Naive thymus-derived CD4-positive, alpha-beta T cell (primary cell): ENCODE measurements around the gene PGBD5. TPM values are rescaled to one million over a fixed set of nuclear protein-coding genes. Genes with fewer than 3 reads are reported as not detected.
A peak's percentile ranks its signal among the peaks of the same experiment; 100 is the strongest.

ENCODE experiments used
- ATAC-seq: fragments of 150-1000 bp; cut with Tn5 transposase; 2 replicates; pipeline ENCODE4 v1.10.0; 2021; ENCODE audit warnings: mild to moderate bottlenecking, moderate library complexity
- CTCF ChIA-PET: fragments of 350-600 bp; sonication (Branson Sonifier 250); formaldehyde crosslinking; loops from one replicate; lab custom pipeline; 2021; ENCODE audit warnings: antibody characterized with exemption; lab: Charles Lee
- POLR2A ChIA-PET: fragments of 350-600 bp; sonication (Branson Sonifier 250); formaldehyde crosslinking; loops from one replicate; lab custom pipeline; 2021; ENCODE audit warnings: antibody characterized with exemption, inconsistent platforms; lab: Charles Lee
- DNase-seq, 9 donors: peaks; one replicate each; pipeline versions ENCODE4 v3.0.0 to v3.0.0-alpha.2; 2020 to 2022; ENCODE audit warnings: mixed read lengths in 1 of 9
- H3K27ac ChIP-seq: one replicate; pipeline ENCODE4 v1.7.0; 2013; ENCODE audit warnings: mild to moderate bottlenecking, low read depth, low read length, moderate library complexity
- H3K27me3 ChIP-seq, 2 donors: one replicate each; pipeline ENCODE4 v1.7.0; 2013; ENCODE audit warnings: low read length in 2 of 2, mild to moderate bottlenecking in 2 of 2, moderate library complexity in 2 of 2; ENCODE audit not compliant: control insufficient read depth in 2 of 2, insufficient read depth in 2 of 2
- H3K36me3 ChIP-seq, 3 experiments: 1 replicate in 2 of 3; 2 replicates in 1 of 3; pipeline ENCODE4 v1.7.0; 2013; ENCODE audit warnings: low read length in 3 of 3, mild to moderate bottlenecking in 3 of 3, moderate library complexity in 1 of 3; ENCODE audit not compliant: insufficient read depth in 3 of 3, control insufficient read depth in 2 of 3
- H3K4me1 ChIP-seq, 2 donors: one replicate each; pipeline ENCODE4 v1.7.0; 2013; ENCODE audit warnings: low read length in 2 of 2, mild to moderate bottlenecking in 2 of 2, moderate library complexity in 1 of 2; ENCODE audit not compliant: control insufficient read depth in 2 of 2, insufficient read depth in 2 of 2
- H3K4me3 ChIP-seq: 2 replicates; pipeline ENCODE4 v1.7.0; 2013; ENCODE audit warnings: mild to moderate bottlenecking, low read length
- H3K9me3 ChIP-seq, 3 experiments: 1 replicate in 2 of 3; 2 replicates in 1 of 3; pipeline ENCODE4 v1.7.0; 2013; ENCODE audit warnings: low read length in 3 of 3; ENCODE audit not compliant: control insufficient read depth in 2 of 3
- H3K27ac Mint-ChIP-seq, 9 donors: one replicate each; pipeline ENCODE4 v1.8.0; 2020 to 2022; ENCODE audit warnings: mixed read lengths in 9 of 9, mild to moderate bottlenecking in 8 of 9, moderate library complexity in 5 of 9, inconsistent platforms in 2 of 9
- H3K27me3 Mint-ChIP-seq, 5 donors: one replicate each; pipeline ENCODE4 v1.8.0; 2021 to 2022; ENCODE audit warnings: mixed read lengths in 5 of 5, mild to moderate bottlenecking in 1 of 5
- H3K36me3 Mint-ChIP-seq, 5 donors: one replicate each; pipeline ENCODE4 v1.8.0; 2020 to 2022; ENCODE audit warnings: mixed read lengths in 5 of 5, mild to moderate bottlenecking in 3 of 5, inconsistent platforms in 1 of 5
- H3K4me1 Mint-ChIP-seq, 7 donors: one replicate each; pipeline ENCODE4 v1.8.0; 2020 to 2022; ENCODE audit warnings: mixed read lengths in 7 of 7, mild to moderate bottlenecking in 3 of 7, inconsistent platforms in 1 of 7
- H3K4me3 Mint-ChIP-seq, 10 donors: one replicate each; pipeline ENCODE4 v1.8.0; 2020 to 2022; ENCODE audit warnings: mild to moderate bottlenecking in 10 of 10, mixed read lengths in 10 of 10, moderate library complexity in 6 of 10, inconsistent platforms in 2 of 10
- H3K9me3 Mint-ChIP-seq, 11 donors: one replicate each; pipeline ENCODE4 v1.8.0; 2020 to 2022; ENCODE audit warnings: mixed read lengths in 11 of 11, mild to moderate bottlenecking in 4 of 11, inconsistent platforms in 1 of 11, moderate library complexity in 1 of 11
- intact Hi-C, 2 donors: fragments of 100-400 bp; cut with micrococcal nuclease; formaldehyde crosslinking; loops; one replicate each; pipeline ENCODE4 v1.15.1; 2023
- polyA plus RNA-seq, 2 donors: library from polyadenylated mRNA; unstranded; fragments of 300-500 nt; fragmentation: Illumina TruSeq; gene quantifications; one replicate each; pipeline ENCODE4 v1.2.3, GENCODE V29; 2021
- total RNA-seq, 6 experiments: library from RNA in 5 of 6; stranded (reverse) in 5 of 6; gene quantifications; 1 replicate in 5 of 6; 2 replicates in 1 of 6; pipeline ENCODE4 v1.2.3 and lab custom pipeline; 2021 to 2026

Gene PGBD5
- total and polyA plus RNA-seq, 7 experiments from 2014 or later = 0.36 TPM; not detected in 6

DNA sequence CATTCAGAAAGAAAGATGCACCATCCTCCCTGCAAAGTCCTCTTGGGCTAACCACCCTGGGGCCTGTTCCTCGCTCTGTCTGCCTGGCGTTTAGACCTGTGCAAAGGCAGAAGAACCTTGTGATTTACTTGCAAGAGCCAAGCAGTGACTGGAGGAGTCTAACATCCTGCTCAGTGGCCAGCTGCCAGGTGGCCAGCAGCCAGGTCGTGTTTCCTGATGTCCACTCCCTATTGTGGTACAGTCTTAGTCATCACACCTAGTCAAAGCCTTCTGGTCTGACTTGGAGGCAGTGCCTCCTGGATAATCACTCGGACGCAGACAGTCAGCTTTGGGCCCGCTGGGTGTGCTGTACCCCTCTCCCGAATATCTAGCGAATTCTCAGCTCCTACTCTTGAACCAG is 118.1 kb downstream of the PGBD5 start:
- H3K27ac ChIP-seq = no peak overlapping the region
- ChIA-PET POLR2A (no interaction called here), CTCF (interaction anchor here (1.1 kb wide), 1 partner anchor 647 kb away, joined by 3 read pairs; no protein-coding TSS in a partner anchor)
- Mint-ChIP-seq H3K4me1 (peaks cover 4 to 22% (median 4%) of the 10 kb centered on the region in 7 donors), H3K36me3 (no peaks in the 10 kb centered on the region), H3K4me3 (no peak overlapping the region), H3K27me3 (peaks cover 0 to 11% (median 10%) of the 10 kb centered on the region in 5 donors), H3K9me3 (no peaks in the 10 kb centered on the region), H3K27ac (no peak overlapping the region)
- intact Hi-C loops = no loop called here
- no peaks in the 10 kb centered on the region for H3K27me3 ChIP-seq
- peaks cover 3% of the 10 kb centered on the region in 2 donors for H3K4me1 ChIP-seq
- no peaks in the 10 kb centered on the region for H3K9me3 ChIP-seq
- ATAC-seq (no peak), DNase-seq (no peak)
- no peak overlapping the region for H3K4me3 ChIP-seq
- H3K36me3 ChIP-seq = no peaks in the 10 kb centered on the region

DNA sequence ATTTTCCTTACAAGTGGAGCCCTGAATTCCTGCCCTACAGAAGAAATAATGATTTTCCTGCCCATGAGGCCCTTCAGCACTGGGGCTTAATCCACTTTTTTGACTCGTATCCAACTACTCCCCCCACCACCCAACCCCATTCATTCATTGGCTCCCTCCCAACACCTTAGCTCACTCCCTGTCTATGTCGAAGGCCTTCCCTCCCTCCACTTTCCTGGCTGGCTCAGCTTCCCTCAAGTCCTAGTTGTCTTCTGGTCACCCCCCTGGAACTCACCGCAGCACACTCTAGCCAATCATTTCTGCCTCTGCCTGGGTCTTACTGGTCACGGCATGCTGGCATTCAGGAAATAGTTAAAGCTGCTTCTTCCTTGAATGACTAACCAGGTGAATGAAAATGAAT is 118.9 kb downstream of the PGBD5 start:
- no peak overlapping the region for H3K4me3 Mint-ChIP-seq
- CTCF ChIA-PET = interaction anchor here (1.1 kb wide), 1 partner anchor 646 kb away, joined by 3 read pairs; no protein-coding TSS in a partner anchor
- peaks cover 4 to 22% (median 4%) of the 10 kb centered on the region in 7 donors for H3K4me1 Mint-ChIP-seq
- POLR2A ChIA-PET = no interaction called here
- H3K9me3 Mint-ChIP-seq = no peaks in the 10 kb centered on the region
- peaks cover 0 to 11% (median 10%) of the 10 kb centered on the region in 5 donors for H3K27me3 Mint-ChIP-seq
- Histone ChIP-seq H3K4me3 (no peak overlapping the region), H3K4me1 (peaks cover 3% of the 10 kb centered on the region in 2 donors), H3K9me3 (no peaks in the 10 kb centered on the region), H3K36me3 (no peaks in the 10 kb centered on the region), H3K27me3 (no peaks in the 10 kb centered on the region), H3K27ac (no peak overlapping the region)
- intact Hi-C loops = no loop called here
- ATAC-seq (no peak), DNase-seq (no peak)
- no peaks in the 10 kb centered on the region for H3K36me3 Mint-ChIP-seq
- H3K27ac Mint-ChIP-seq = no peak overlapping the region

DNA sequence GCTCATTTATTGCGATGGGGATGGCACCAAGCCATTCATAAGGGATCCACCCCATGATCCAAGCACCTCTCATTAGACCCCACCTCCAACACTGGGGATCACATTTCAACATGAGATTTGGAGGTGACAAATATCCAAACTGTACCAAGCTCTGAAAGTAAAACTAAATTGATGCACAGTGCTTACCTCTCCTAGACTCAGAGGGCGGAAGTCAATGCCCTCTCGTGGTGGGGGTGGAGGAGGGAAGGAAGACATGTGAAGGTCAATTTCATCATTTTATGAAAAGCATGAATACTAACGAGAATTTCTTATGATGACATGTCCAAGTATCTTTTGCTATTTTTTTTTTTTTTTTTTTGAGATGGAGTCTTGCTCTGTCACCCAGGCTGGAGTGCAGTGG is 120.0 kb downstream of the PGBD5 start:
- ATAC-seq (peak; percentile 44), DNase-seq (no peak)
- H3K27me3 Mint-ChIP-seq = peaks cover 0 to 5% (median 4%) of the 10 kb centered on the region in 5 donors
- no peaks in the 10 kb centered on the region for H3K27me3 ChIP-seq
- no peak overlapping the region for H3K4me3 Mint-ChIP-seq
- H3K4me1 Mint-ChIP-seq = peaks cover 4 to 22% (median 4%) of the 10 kb centered on the region in 7 donors
- CTCF ChIA-PET = interaction anchor here (0.6 to 1.9 kb wide), 5 partner anchors 11 to 1051 kb away, joined by 3 to 8 read pairs (median 3); no protein-coding TSS in a partner anchor
- no peaks in the 10 kb centered on the region for H3K9me3 ChIP-seq
- H3K36me3 ChIP-seq = no peaks in the 10 kb centered on the region
- H3K9me3 Mint-ChIP-seq = no peaks in the 10 kb centered on the region
- intact Hi-C loops = loop anchor here in 1 of 2 donors (1.0 kb wide), 1 partner anchor 645 kb away; no protein-coding TSS in a partner anchor
- H3K36me3 Mint-ChIP-seq = no peaks in the 10 kb centered on the region
- H3K27ac ChIP-seq = no peak overlapping the region
- POLR2A ChIA-PET = no interaction called here
- peaks cover 3% of the 10 kb centered on the region in 2 donors for H3K4me1 ChIP-seq
- no peak overlapping the region for H3K27ac Mint-ChIP-seq
- H3K4me3 ChIP-seq = no peak overlapping the region

DNA sequence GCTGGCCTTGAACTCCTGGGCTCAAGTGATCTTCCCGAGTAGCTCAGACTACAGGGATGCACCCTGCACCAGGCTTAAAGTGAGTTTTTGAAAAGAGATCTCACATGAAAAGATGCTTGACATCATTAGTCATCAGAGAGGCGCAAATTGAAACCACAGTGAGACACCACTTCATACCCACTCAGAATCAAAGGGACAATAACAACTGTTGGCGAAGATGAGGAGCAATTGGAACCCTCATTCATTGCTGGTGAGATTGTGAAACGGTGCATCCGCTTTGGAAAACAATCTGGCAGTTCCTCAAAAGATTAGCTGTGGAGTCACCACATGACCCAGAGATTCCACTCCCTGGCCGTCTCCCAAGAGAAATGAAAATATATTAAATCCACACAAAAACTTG is 122.3 kb downstream of the PGBD5 start:
- Mint-ChIP-seq H3K9me3 (no peaks in the 10 kb centered on the region), H3K36me3 (no peaks in the 10 kb centered on the region), H3K4me3 (no peak overlapping the region), H3K27ac (no peak overlapping the region), H3K27me3 (no peaks in the 10 kb centered on the region), H3K4me1 (peaks cover 0 to 20% (median 0%) of the 10 kb centered on the region in 7 donors)
- H3K27ac ChIP-seq = no peak overlapping the region
- DNase-seq (no peak), ATAC-seq (no peak)
- ChIA-PET CTCF (interaction anchor here (1.3 kb wide), 1 partner anchor 8 kb away, joined by 3 read pairs; no protein-coding TSS in a partner anchor), POLR2A (interaction anchor here (0.7 kb wide), 1 partner anchor 24 kb away, joined by 3 read pairs; no protein-coding TSS in a partner anchor)
- H3K27me3 ChIP-seq = no peaks in the 10 kb centered on the region
- no peak overlapping the region for H3K4me3 ChIP-seq
- H3K9me3 ChIP-seq = no peaks in the 10 kb centered on the region
- intact Hi-C loops = no loop called here
- no peaks in the 10 kb centered on the region for H3K36me3 ChIP-seq
- H3K4me1 ChIP-seq = no peaks in the 10 kb centered on the region

DNA sequence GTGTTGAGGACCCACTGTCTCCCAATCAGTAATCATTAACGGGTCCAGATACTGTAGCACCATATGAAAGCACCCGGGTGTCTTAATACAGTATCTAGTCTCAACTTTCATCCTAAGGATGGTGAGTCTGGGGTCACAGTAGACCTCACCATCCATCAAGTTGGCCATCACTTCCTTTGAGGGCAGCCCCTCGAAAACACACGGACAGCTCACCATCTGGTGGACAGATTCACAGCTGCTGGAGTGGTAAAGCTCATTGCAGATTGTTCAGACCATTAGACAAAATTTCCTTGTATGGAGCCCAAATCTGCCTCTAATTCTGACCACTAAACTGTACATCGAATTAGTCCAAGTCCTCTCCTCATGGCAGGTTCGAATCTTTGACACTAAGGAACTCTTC is 123.1 kb downstream of the PGBD5 start:
- no peaks in the 10 kb centered on the region for H3K36me3 Mint-ChIP-seq
- no peak for ATAC-seq
- no peak for DNase-seq
- H3K9me3 Mint-ChIP-seq = no peaks in the 10 kb centered on the region
- Histone ChIP-seq H3K4me1 (no peaks in the 10 kb centered on the region), H3K27ac (no peak overlapping the region), H3K36me3 (no peaks in the 10 kb centered on the region), H3K9me3 (no peaks in the 10 kb centered on the region), H3K4me3 (no peak overlapping the region), H3K27me3 (no peaks in the 10 kb centered on the region)
- POLR2A ChIA-PET = no interaction called here
- peaks cover 0 to 20% (median 0%) of the 10 kb centered on the region in 7 donors for H3K4me1 Mint-ChIP-seq
- intact Hi-C loops = no loop called here
- no peak overlapping the region for H3K27ac Mint-ChIP-seq
- H3K4me3 Mint-ChIP-seq = no peak overlapping the region
- no peaks in the 10 kb centered on the region for H3K27me3 Mint-ChIP-seq
- CTCF ChIA-PET = interaction anchor here (1.2 to 1.3 kb wide), 2 partner anchors 9 to 24 kb away, joined by 3 read pairs; no protein-coding TSS in a partner anchor

DNA sequence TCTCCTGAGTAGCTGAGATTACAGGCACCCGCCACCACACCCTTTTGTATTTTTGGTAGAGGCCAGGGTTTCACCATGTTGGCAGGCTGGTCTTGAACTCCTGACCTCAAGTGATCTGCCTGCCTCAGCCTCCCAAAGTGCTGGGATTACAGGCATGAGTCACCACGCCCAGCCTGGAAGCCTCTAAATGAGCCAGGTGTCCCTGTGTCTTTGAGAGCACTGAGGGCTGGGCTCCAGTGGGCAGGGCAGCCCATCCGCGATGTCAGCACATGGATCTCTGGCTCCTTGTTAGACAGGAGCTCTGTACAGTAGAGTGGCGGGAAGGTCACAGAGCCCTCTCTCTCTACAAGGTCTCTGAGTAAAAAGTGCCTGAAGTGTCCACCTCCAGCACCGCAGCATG is 124.3 kb downstream of the PGBD5 start:
- CTCF ChIA-PET = interaction anchor here (1.1 to 1.2 kb wide), 2 partner anchors 12 to 23 kb away, joined by 3 read pairs; no protein-coding TSS in a partner anchor
- POLR2A ChIA-PET = interaction anchor here (0.9 kb wide), 1 partner anchor 24 kb away, joined by 3 read pairs; no protein-coding TSS in a partner anchor
- no peaks in the 10 kb centered on the region for H3K9me3 ChIP-seq

DNA sequence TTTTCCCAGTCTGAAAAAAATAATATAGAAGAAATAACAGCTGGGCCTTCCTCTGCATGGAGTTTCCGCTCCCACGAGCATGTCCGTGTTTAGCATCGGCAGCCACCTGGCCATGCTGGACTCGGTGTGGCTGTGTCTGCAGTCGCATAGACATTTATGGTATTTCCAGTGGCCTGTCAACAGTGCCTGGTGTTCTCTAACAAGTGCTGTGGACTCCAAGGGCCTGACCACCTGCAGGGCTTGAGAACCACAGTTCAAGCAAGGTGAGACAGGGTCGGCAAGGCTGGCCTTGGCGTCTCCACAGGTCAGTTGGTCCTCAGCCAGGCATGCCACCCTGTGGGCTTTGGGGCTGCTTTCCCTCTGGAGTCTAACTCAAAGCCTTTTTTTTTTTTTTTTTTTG is 124.8 kb downstream of the PGBD5 start:
- CTCF ChIA-PET = interaction anchor here (1.1 kb wide), 1 partner anchor 12 kb away, joined by 3 read pairs; no protein-coding TSS in a partner anchor
- H3K4me1 ChIP-seq = no peaks in the 10 kb centered on the region
- no peak overlapping the region for H3K27ac ChIP-seq
- POLR2A ChIA-PET = no interaction called here
- H3K36me3 ChIP-seq = no peaks in the 10 kb centered on the region
- H3K4me1 Mint-ChIP-seq = peaks cover 0 to 17% (median 0%) of the 10 kb centered on the region in 7 donors
- no peak overlapping the region for H3K4me3 ChIP-seq
- no peak overlapping the region for H3K27ac Mint-ChIP-seq
- no peaks in the 10 kb centered on the region for H3K36me3 Mint-ChIP-seq
- peaks cover 0 to 4% (median 0%) of the 10 kb centered on the region in 5 donors for H3K27me3 Mint-ChIP-seq
- intact Hi-C loops = no loop called here
- no peak for DNase-seq
- H3K27me3 ChIP-seq = no peaks in the 10 kb centered on the region
- no peaks in the 10 kb centered on the region for H3K9me3 Mint-ChIP-seq
- ATAC-seq = no peak
- no peaks in the 10 kb centered on the region for H3K9me3 ChIP-seq
- H3K4me3 Mint-ChIP-seq = no peak overlapping the region

More for the DNA sequence above, 124.3 kb downstream of the PGBD5 start:
- H3K4me3 Mint-ChIP-seq = no peak overlapping the region
- Histone ChIP-seq H3K4me1 (no peaks in the 10 kb centered on the region), H3K27ac (no peak overlapping the region), H3K4me3 (no peak overlapping the region), H3K27me3 (no peaks in the 10 kb centered on the region), H3K36me3 (no peaks in the 10 kb centered on the region)
- ATAC-seq = no peak
- H3K4me1 Mint-ChIP-seq = peaks cover 0 to 17% (median 0%) of the 10 kb centered on the region in 7 donors
- no peak for DNase-seq
- peaks cover 0 to 4% (median 0%) of the 10 kb centered on the region in 5 donors for H3K27me3 Mint-ChIP-seq
- intact Hi-C loops = no loop called here
- no peaks in the 10 kb centered on the region for H3K36me3 Mint-ChIP-seq
- H3K9me3 Mint-ChIP-seq = no peaks in the 10 kb centered on the region
- no peak overlapping the region for H3K27ac Mint-ChIP-seq
